Neural cell (in vitro differentiated cells): Measurements from ENCODE around the gene VMP1.

Source experiments
- CTCF ChIP-seq: fragments of 450-650 bp; IDR thresholded peaks from 2 replicates; pipeline ENCODE4 v1.5.1; 2014; ENCODE audit warnings: antibody characterized with exemption, mild to moderate bottlenecking, moderate library complexity; ENCODE audit not compliant: poor library complexity, severe bottlenecking
- EZH2 ChIP-seq: fragments of 200-600, 300-800 bp; shearing (Covaris generic), sonication (generic); IDR thresholded peaks from 2 replicates; pipeline ENCODE4 v1.6.1; 2014; ENCODE audit warnings: antibody characterized with exemption, low read length, borderline replicate concordance, mild to moderate bottlenecking; ENCODE audit not compliant: insufficient read depth, poor library complexity, severe bottlenecking
- MXI1 ChIP-seq: fragments of 450-650 bp; conservative IDR thresholded peaks from 2 replicates; pipeline ENCODE4 v1.6.1; 2014; ENCODE audit warnings: antibody characterized with exemption, mild to moderate bottlenecking; ENCODE audit not compliant: poor library complexity, severe bottlenecking
- RAD21 ChIP-seq: fragments of 450-650 bp; conservative IDR thresholded peaks from 2 replicates; pipeline ENCODE4 v1.6.1; 2014; ENCODE audit warnings: antibody characterized with exemption, mild to moderate bottlenecking, moderate library complexity

GRCh38 chr17:59761385-59762048, 54.1 kb downstream of the VMP1 start:
- TF ChIP-seq CTCF: no peak
- TF ChIP-seq EZH2: no peak
- TF ChIP-seq RAD21: no peak
- TF ChIP-seq MXI1: no peak
